H1 (cell line): ENCODE data around the gene RASAL1. TPM values are rescaled to one million over a fixed set of nuclear protein-coding genes. Genes with fewer than 3 reads are reported as not detected.

ENCODE experiments used
- CTCF ChIA-PET: fragments of 300-600 bp; sonication (Branson Sonifier 250); formaldehyde crosslinking; loops from one replicate; lab custom pipeline; 2021; ENCODE audit not compliant: partially characterized antibody; lab: Charles Lee
- POLR2A ChIA-PET: fragments of 300-600 bp; sonication (Branson Sonifier 250); formaldehyde crosslinking; loops from one replicate; lab custom pipeline; 2021; ENCODE audit warnings: inconsistent platforms; ENCODE audit not compliant: partially characterized antibody; lab: Charles Lee
- DNase-seq, 2 experiments: peaks; one replicate each; pipeline versions ENCODE4 v3.0.0 to v3.0.0-alpha.2; 2010 to 2022; ENCODE audit warnings: low spot score in 2 of 2, low read depth in 1 of 2, mixed read lengths in 1 of 2
- FAIRE-seq: peaks from 2 replicates; lab custom pipeline; 2011; peaks lifted over from hg19 to GRCh38; lab: Jason Lieb, UNC
- H2AFZ ChIP-seq: 2 replicates; pipeline ENCODE4 v1.8.1; 2012; ENCODE audit warnings: low read length, inconsistent platforms
- H2AK5ac ChIP-seq: 2 replicates; pipeline ENCODE4 v1.6.1; 2013; ENCODE audit warnings: low read depth, low read length
- H2BK120ac ChIP-seq: replicated peaks from 2 replicates; pipeline ENCODE3; 2013; ENCODE audit warnings: low read depth, low read length, inconsistent platforms
- H2BK12ac ChIP-seq: 2 replicates; pipeline ENCODE4 v1.6.1; 2013; ENCODE audit warnings: low read depth, low read length
- H2BK15ac ChIP-seq: 2 replicates; pipeline ENCODE4 v1.6.1; 2013; ENCODE audit warnings: low read length
- H2BK20ac ChIP-seq: 2 replicates; pipeline ENCODE4 v1.6.1; 2013; ENCODE audit warnings: low read length
- H2BK5ac ChIP-seq: 2 replicates; pipeline ENCODE4 v1.6.1; 2013; ENCODE audit warnings: low read depth, low read length
- H3K14ac ChIP-seq: 2 replicates; pipeline ENCODE4 v1.6.1; 2013; ENCODE audit warnings: inconsistent platforms; ENCODE audit not compliant: insufficient read length
- H3K18ac ChIP-seq: 2 replicates; pipeline ENCODE4 v1.6.1; 2013; ENCODE audit warnings: low read length; ENCODE audit errors: extremely low read depth
- H3K23ac ChIP-seq: 2 replicates; pipeline ENCODE4 v1.6.1; 2013; ENCODE audit warnings: inconsistent platforms; ENCODE audit not compliant: insufficient read length
- H3K23me2 ChIP-seq: 2 replicates; pipeline ENCODE4 v1.6.1; 2013; ENCODE audit warnings: low read depth, low read length
- H3K27ac ChIP-seq: 2 replicates; pipeline ENCODE4 v1.6.1; 2011; ENCODE audit warnings: low read depth, low read length, inconsistent platforms
- H3K27me3 ChIP-seq, 4 experiments: replicated peaks in 1 of 4; 1 replicate in 1 of 4; 2 replicates in 3 of 4; pipeline versions ENCODE4 v1.6.1 to v1.8.1; 2011 to 2013; ENCODE audit warnings: low read length in 3 of 4, mild to moderate bottlenecking in 3 of 4, inconsistent platforms in 2 of 4, mixed read lengths in 2 of 4, moderate library complexity in 1 of 4; ENCODE audit not compliant: control insufficient read depth in 3 of 4, insufficient read depth in 3 of 4; ENCODE audit errors: extremely low read depth in 1 of 4
- H3K36me3 ChIP-seq, 4 experiments: 2 replicates each; pipeline versions ENCODE4 v1.6.1 to v1.8.1; 2011 to 2013; ENCODE audit warnings: mild to moderate bottlenecking in 4 of 4, low read length in 3 of 4, moderate library complexity in 2 of 4, control low read depth in 1 of 4, inconsistent platforms in 1 of 4; ENCODE audit not compliant: insufficient read depth in 4 of 4, control insufficient read depth in 2 of 4
- H3K4ac ChIP-seq: replicated peaks from 2 replicates; pipeline ENCODE3; 2013; ENCODE audit warnings: low read length, low read depth, mixed read lengths, inconsistent platforms; ENCODE audit not compliant: insufficient read length
- H3K4me1 ChIP-seq, 4 experiments: replicated peaks in 1 of 4; 1 replicate in 1 of 4; 2 replicates in 3 of 4; pipeline versions ENCODE4 v1.6.1 to v1.8.1; 2011 to 2013; ENCODE audit warnings: low read length in 3 of 4, inconsistent platforms in 2 of 4, mixed read lengths in 1 of 4; ENCODE audit not compliant: insufficient read depth in 4 of 4, control insufficient read depth in 3 of 4
- H3K4me2 ChIP-seq, 2 experiments: 2 replicates each; pipeline versions ENCODE4 v1.6.1 to v1.8.1; 2011 to 2013; ENCODE audit warnings: low read depth in 2 of 2, low read length in 2 of 2, control low read depth in 1 of 2, inconsistent platforms in 1 of 2, mild to moderate bottlenecking in 1 of 2; ENCODE audit not compliant: insufficient read depth in 1 of 2
- H3K4me3 ChIP-seq, 4 experiments: fragments of 200-600, 300-600 bp in 1 of 4; sonication (generic), shearing (Covaris generic), sonication (Bioruptor Twin) in 1 of 4; 2 replicates each; pipeline versions ENCODE4 v1.5.1 to v1.8.1; 2011 to 2016; ENCODE audit warnings: low read length in 4 of 4, low read depth in 3 of 4, control low read depth in 2 of 4, inconsistent platforms in 2 of 4, mild to moderate bottlenecking in 2 of 4, mixed read lengths in 1 of 4, moderate library complexity in 1 of 4; ENCODE audit not compliant: insufficient read depth in 2 of 4; ENCODE audit errors: extremely low read depth in 1 of 4
- H3K56ac ChIP-seq: replicated peaks from 2 replicates; pipeline ENCODE3; 2013; ENCODE audit warnings: low read depth, mild to moderate bottlenecking, mixed read lengths, low read length, inconsistent platforms; ENCODE audit not compliant: insufficient read length
- H3K79me1 ChIP-seq: 2 replicates; pipeline ENCODE4 v1.6.1; 2013; ENCODE audit warnings: low read depth, low read length, control low read depth
- H3K79me2 ChIP-seq, 2 experiments: 2 replicates each; pipeline versions ENCODE4 v1.6.1 to v1.8.1; 2012 to 2013; ENCODE audit warnings: low read length in 2 of 2, mild to moderate bottlenecking in 2 of 2, inconsistent platforms in 1 of 2; ENCODE audit not compliant: insufficient read depth in 2 of 2, control insufficient read depth in 1 of 2
- H3K9ac ChIP-seq, 4 experiments: replicated peaks in 1 of 4; 1 replicate in 1 of 4; 2 replicates in 3 of 4; pipeline versions ENCODE4 v1.6.1 to v1.8.1; 2011 to 2013; ENCODE audit warnings: low read depth in 3 of 4, low read length in 3 of 4, control low read depth in 2 of 4, mild to moderate bottlenecking in 2 of 4, moderate library complexity in 2 of 4, inconsistent platforms in 1 of 4; ENCODE audit errors: extremely low read depth in 1 of 4
- H3K9me3 ChIP-seq, 2 experiments: 2 replicates each; pipeline versions ENCODE4 v1.6.1 to v1.8.1; 2012 to 2013; ENCODE audit warnings: mild to moderate bottlenecking in 2 of 2, moderate library complexity in 2 of 2, control low read depth in 1 of 2, inconsistent platforms in 1 of 2, low read depth in 1 of 2, low read length in 1 of 2, mixed read lengths in 1 of 2; ENCODE audit not compliant: insufficient read depth in 2 of 2
- H4K20me1 ChIP-seq, 2 experiments: replicated peaks in 1 of 2; 2 replicates each; pipeline versions ENCODE3 to v1.8.1; 2011 to 2013; ENCODE audit warnings: inconsistent platforms in 2 of 2, low read length in 2 of 2, mild to moderate bottlenecking in 1 of 2; ENCODE audit not compliant: insufficient read depth in 2 of 2, control insufficient read depth in 1 of 2
- H4K5ac ChIP-seq: 2 replicates; pipeline ENCODE4 v1.6.1; 2013; ENCODE audit warnings: low read length, low read depth, mixed read lengths, inconsistent platforms; ENCODE audit not compliant: insufficient read length
- H4K8ac ChIP-seq: 2 replicates; pipeline ENCODE4 v1.8.0; 2013; ENCODE audit warnings: mild to moderate bottlenecking, moderate library complexity, low read length, inconsistent platforms; ENCODE audit not compliant: insufficient read depth; ENCODE audit errors: extremely low read depth
- H4K91ac ChIP-seq: replicated peaks from 2 replicates; pipeline ENCODE3; 2013; ENCODE audit warnings: low read length, mixed read lengths, inconsistent platforms; ENCODE audit not compliant: insufficient read length
- ASH2L ChIP-seq: fragments of 200-600, 300-600 bp; sonication (generic); IDR thresholded peaks from one replicate; pipeline ENCODE4 v1.7.1; 2017; ENCODE audit warnings: low read length
- CHD1 ChIP-seq: IDR thresholded peaks from 2 replicates; pipeline ENCODE4 v1.6.1; 2012; ENCODE audit warnings: low read depth, low read length, improper control_type of control experiment
- EGR1 ChIP-seq: IDR thresholded peaks from 2 replicates; pipeline ENCODE4 v1.6.1; 2011; ENCODE audit warnings: low read depth, low read length, borderline replicate concordance
- EP300 ChIP-seq, 2 experiments: IDR thresholded peaks; 1 replicate in 1 of 2; 2 replicates in 1 of 2; pipeline ENCODE4 v1.6.1; 2011 to 2012; ENCODE audit warnings: low read depth in 2 of 2, low read length in 2 of 2, mild to moderate bottlenecking in 2 of 2, borderline replicate concordance in 1 of 2, inconsistent platforms in 1 of 2, moderate library complexity in 1 of 2
- FOSL1 ChIP-seq: IDR thresholded peaks from 2 replicates; pipeline ENCODE4 v1.6.1; 2011; ENCODE audit warnings: mild to moderate bottlenecking, low read depth, low read length, moderate library complexity; ENCODE audit not compliant: insufficient read depth
- HDAC6 ChIP-seq: IDR thresholded peaks from one replicate; pipeline ENCODE4 v1.7.1; 2012; ENCODE audit warnings: low read depth, mild to moderate bottlenecking, inconsistent platforms, low read length, moderate library complexity
- POLR2AphosphoS5 ChIP-seq: IDR thresholded peaks from 2 replicates; pipeline ENCODE4 v1.6.1; 2011; ENCODE audit warnings: low read depth, low read length
- RXRA ChIP-seq: IDR thresholded peaks from 2 replicates; pipeline ENCODE4 v1.6.1; 2011; ENCODE audit warnings: low read depth, mild to moderate bottlenecking, low read length, moderate library complexity; ENCODE audit not compliant: insufficient read depth
- WGBS, 2 experiments: shearing (Covaris generic) in 1 of 2; methylation state at CpG; one replicate each; pipeline versions ENCODE4 v1.1.6 to v1.1.7; 2013 to 2015; ENCODE audit warnings: low lambda C conversion rate in 2 of 2, mixed read lengths in 2 of 2, inconsistent platforms in 1 of 2, low coverage in 1 of 2, missing lambda C conversion rate in 1 of 2; ENCODE audit not compliant: insufficient replicate concordance in 2 of 2, insufficient coverage in 1 of 2, insufficient read length in 1 of 2; ENCODE audit errors: extremely low coverage in 1 of 2, missing lambda C conversion rate in 1 of 2; 5-methylcytosine and 5-hydroxymethylcytosine counted together
- polyA plus RNA-seq, 7 experiments: library from polyadenylated mRNA; depleted of rRNA in 3 of 7; stranded (reverse) in 5 of 7; unstranded in 2 of 7; fragments of >200 nt in 5 of 7; fragments of 200-250 nt in 2 of 7; gene quantifications; 1 replicate in 5 of 7; 2 replicates in 1 of 7; 4 replicates in 1 of 7; pipeline versions ENCODE4 v1.2.1 to v1.2.3, GENCODE V29; 2011 to 2013; ENCODE audit warnings: missing spikeins in 2 of 7, mixed read lengths in 2 of 7
- total RNA-seq: library from RNA; stranded (reverse); fragmentation: NEBNext Ultra II Directional; extraction: Animal tissue kit (Norgen Biotek cat#: 25700); gene quantifications from 2 replicates; pipeline ENCODE4 v1.2.1, GENCODE V29; 2021
- TF ChIP-seq, protein P1 (sequence below): IDR thresholded peaks from 2 replicates; pipeline ENCODE4 v1.6.1; 2012; ENCODE audit warnings: inconsistent platforms
- TF ChIP-seq, protein P2 (sequence below): IDR thresholded peaks from 2 replicates; pipeline ENCODE4 v1.6.1; 2012; ENCODE audit warnings: inconsistent platforms

The RASAL1 gene
- total and polyA plus RNA-seq, 2 of the 8 experiments (the other 6 are each of a cell fraction or from before 2014, with no cell fraction given): 3.7 to 5.0 TPM

DNA sequence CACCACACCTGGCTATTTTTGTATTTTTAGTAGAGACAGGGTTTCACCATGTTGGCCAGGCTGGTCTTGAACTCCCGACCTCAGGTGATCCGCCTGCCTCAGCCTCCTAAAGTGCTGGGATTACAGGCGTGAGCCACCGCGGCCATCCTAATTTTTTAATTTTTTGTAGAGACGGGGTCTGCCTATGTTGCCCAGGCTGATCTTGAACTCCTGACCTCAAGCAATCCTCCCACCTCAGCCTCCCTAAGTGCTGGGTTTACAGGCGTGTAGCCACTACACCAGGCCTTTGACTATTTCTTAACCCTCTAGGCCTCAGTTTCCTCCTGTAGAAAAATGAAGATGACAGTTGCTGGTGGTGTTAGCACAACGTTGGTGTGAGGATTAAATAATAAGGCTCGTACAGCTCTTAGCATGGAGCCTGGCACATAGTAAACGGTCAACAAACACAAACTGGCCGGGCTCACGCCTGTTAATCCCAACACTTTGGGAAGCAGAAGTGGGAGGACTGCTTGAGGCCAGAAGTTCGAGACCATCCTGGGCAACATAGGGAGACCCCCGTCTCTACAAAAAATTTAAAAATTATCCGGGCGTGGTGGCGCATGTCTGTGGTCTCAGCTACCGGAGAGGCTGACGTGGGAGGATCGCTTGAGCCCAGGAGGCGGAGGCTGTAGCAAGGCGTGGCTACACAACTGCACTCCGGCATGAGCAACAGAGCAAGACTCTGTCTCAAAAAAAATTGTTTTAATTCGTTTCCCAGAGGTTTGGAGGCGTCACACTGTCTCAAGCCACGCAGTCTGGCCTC is 48.7 kb upstream of the RASAL1 start:
- TF ChIP-seq, protein P1, sequence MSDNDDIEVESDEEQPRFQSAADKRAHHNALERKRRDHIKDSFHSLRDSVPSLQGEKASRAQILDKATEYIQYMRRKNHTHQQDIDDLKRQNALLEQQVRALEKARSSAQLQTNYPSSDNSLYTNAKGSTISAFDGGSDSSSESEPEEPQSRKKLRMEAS: no peak
- TF ChIP-seq, protein P2, sequence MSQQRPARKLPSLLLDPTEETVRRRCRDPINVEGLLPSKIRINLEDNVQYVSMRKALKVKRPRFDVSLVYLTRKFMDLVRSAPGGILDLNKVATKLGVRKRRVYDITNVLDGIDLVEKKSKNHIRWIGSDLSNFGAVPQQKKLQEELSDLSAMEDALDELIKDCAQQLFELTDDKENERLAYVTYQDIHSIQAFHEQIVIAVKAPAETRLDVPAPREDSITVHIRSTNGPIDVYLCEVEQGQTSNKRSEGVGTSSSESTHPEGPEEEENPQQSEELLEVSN: no peak
- TF ChIP-seq FOSL1: no peak
- no peak for TF ChIP-seq HDAC6
- no peak for TF ChIP-seq CHD1
- TF ChIP-seq ASH2L: no peak
- TF ChIP-seq POLR2AphosphoS5: no peak
- no peak for TF ChIP-seq EP300 (IDR thresholded peaks at IDR 0.05; ENCODE audit: borderline replicate concordance in 1 of 2, low read depth in 2 of 2, low read length in 2 of 2)
- TF ChIP-seq RXRA: no peak
- no peak for TF ChIP-seq EGR1
- Histone ChIP-seq H3K23me2 (peaks cover 7% of the 10 kb centered on the region; the same call in 1 of the 2 replicates), H3K79me1 (peaks cover 13% of the 10 kb centered on the region), H3K18ac (no peak overlapping the region), H2BK5ac (no peak overlapping the region), H3K9ac (no peak overlapping the region; a peak in 1 of 7 replicates), H2AFZ (no peak overlapping the region), H2AK5ac (no peak overlapping the region), H2BK20ac (no peak overlapping the region), H3K23ac (no peak overlapping the region), H3K4me3 (peak overlapping the region; percentile 75 to 90 (median 80)), H4K8ac (0 out of 2 replicates have a peak overlapping the region, but pooled peaks have one; percentile 43), H3K27me3 (no peaks in the 10 kb centered on the region), H2BK12ac (no peak overlapping the region), H3K36me3 (peaks cover 3 to 20% (median 12%) of the 10 kb centered on the region in 4 experiments; a peak in 7 of 8 replicates), H3K9me3 (no peaks in the 10 kb centered on the region), H3K56ac (no peak overlapping the region), H3K27ac (no peak overlapping the region), H4K91ac (no peak overlapping the region), H3K79me2 (peaks cover 9 to 46% of the 10 kb centered on the region in 2 experiments; a peak in 3 of 4 replicates), H4K20me1 (peaks cover 2 to 13% of the 10 kb centered on the region in 2 experiments), H2BK15ac (no peak overlapping the region), H4K5ac (no peak overlapping the region), H3K4me2 (peak overlapping the region; percentile 63 to 72), H3K14ac (no peak overlapping the region), H2BK120ac (no peak overlapping the region), H3K4ac (no peak overlapping the region), H3K4me1 (peaks cover 0 to 6% (median 3%) of the 10 kb centered on the region in 4 experiments; a peak in 4 of 7 replicates)
- CTCF ChIA-PET: interaction anchor here (0.9 to 2.4 kb wide), 5 partner anchors 9 to 241 kb away, joined by 3 to 12 read pairs (median 3); no protein-coding TSS in a partner anchor
- DNase-seq: no peak
- POLR2A ChIA-PET: interaction anchor here (0.7 to 5.1 kb wide), 9 partner anchors 10 to 145 kb away, joined by 3 to 30 read pairs (median 4); partner anchors contain the start of gene TPCN1
- 50% methylated on average over 26 of the region's 26 CpGs; no CpG with 5 or more reads in 1 of the 2 experiments for whole genome bisulfite sequencing, 2 experiments
- FAIRE-seq: no peak
